ENCODE results near the gene H6PD. TPM values are rescaled to one million over a fixed set of nuclear protein-coding genes. Genes with fewer than 3 reads are reported as not detected.

The H6PD gene
- total and polyA plus RNA-seq, 4 donors, result 28.9 to 134 (median 56.8) TPM

DNA sequence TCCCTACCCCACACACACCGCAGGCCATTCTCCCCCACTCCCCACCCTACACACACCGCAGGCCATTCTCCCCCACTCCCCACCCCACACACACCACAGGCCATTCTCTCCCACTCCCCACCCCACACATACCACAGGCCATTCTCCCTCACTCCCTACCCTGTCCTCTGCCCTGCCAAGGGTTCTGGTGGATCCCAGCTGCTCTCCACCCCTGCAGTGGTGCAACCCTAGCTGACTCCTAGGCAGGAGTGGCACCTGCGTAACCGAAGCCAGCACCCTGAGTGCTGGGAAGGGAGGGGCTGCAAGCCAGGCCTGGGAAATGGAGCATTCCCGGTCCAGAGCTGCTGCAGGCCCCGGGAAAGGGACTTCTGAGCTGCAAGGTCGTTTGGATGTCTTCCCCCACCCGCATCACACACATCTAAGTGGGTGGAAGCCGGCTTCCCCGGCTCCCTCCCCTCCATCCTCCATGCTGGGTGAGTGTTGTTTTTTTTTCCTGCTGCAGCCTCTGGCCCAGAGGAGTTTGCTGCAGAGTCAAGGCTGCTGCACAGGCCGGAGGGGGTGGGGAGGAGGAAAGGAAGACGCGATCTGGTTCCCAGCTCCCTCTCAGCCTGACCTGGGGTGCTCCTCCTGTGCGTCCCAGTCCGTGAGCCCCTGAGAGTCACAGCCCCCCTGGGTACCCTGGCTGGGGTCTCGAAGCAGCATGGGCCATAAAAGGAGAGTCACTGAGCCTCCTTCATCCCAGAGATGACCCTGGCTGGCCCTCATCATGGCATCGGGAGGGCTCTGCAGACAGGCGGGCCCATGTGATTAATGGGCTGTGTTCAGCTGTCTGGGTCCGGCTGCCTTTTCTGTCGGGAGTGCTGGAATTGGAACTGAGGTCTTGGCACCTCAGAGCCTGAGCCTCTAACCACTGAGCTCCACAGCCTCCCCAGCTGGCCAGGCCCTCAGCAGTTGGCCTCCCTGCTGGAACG is 16.1 kb downstream of the H6PD start (continued):
- TF ChIP-seq YY1 (IDR thresholded peaks at IDR 0.05) (peak; percentile 4), SP1 (IDR thresholded peaks at IDR 0.05) (peak; percentile 21), FOXA2 (IDR thresholded peaks at IDR 0.05) (no peak), JUND (IDR thresholded peaks at IDR 0.05) (no peak), RXRA (IDR thresholded peaks at IDR 0.05) (peak in 1 of 2 donors; percentile 47), FOXA1 (IDR thresholded peaks at IDR 0.05) (no peak), HNF4A (conservative IDR thresholded peaks at IDR 0.05) (peak; percentile 28 to 35), HNF4G (IDR thresholded peaks at IDR 0.05) (no peak)
- TF ChIP-seq, protein P1, sequence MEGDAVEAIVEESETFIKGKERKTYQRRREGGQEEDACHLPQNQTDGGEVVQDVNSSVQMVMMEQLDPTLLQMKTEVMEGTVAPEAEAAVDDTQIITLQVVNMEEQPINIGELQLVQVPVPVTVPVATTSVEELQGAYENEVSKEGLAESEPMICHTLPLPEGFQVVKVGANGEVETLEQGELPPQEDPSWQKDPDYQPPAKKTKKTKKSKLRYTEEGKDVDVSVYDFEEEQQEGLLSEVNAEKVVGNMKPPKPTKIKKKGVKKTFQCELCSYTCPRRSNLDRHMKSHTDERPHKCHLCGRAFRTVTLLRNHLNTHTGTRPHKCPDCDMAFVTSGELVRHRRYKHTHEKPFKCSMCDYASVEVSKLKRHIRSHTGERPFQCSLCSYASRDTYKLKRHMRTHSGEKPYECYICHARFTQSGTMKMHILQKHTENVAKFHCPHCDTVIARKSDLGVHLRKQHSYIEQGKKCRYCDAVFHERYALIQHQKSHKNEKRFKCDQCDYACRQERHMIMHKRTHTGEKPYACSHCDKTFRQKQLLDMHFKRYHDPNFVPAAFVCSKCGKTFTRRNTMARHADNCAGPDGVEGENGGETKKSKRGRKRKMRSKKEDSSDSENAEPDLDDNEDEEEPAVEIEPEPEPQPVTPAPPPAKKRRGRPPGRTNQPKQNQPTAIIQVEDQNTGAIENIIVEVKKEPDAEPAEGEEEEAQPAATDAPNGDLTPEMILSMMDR (IDR thresholded peaks at IDR 0.05; ENCODE audit: low read depth, low read length, missing input control), result no peak

DNA sequence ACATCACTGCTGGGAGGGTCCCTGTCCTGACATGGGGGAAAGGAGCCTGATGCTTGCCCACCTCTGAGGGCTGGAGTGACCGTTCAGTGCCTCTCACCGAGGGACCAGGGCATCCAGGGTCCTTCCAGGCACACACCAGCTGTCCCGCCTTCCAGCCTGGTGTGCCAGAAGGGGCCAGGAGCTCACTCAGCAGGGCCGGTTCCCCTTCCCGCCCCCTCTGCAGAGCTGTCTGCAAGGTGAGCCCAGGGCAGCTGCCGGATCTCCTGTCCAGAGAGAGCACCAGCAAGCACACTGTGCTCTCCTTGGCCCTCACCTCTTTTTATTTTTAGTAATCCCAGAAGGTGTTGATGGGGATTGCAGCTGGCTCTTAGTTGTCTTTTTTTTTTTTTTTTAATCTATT is 16.9 kb downstream of the H6PD start:
- DNase-seq (ENCODE audit: low spot score), result no peak
- Histone ChIP-seq H3K9me3 (ENCODE audit: control insufficient read depth in 4 of 4, low read length in 3 of 4) (no peaks in the 10 kb centered on the region), H3K36me3 (ENCODE audit: control insufficient read depth in 4 of 4, insufficient read depth in 3 of 4, low read depth in 1 of 4, low read length in 3 of 4) (peaks cover 0 to 33% (median 32%) of the 10 kb centered on the region in 4 donors), H3K4me3 (ENCODE audit: low read depth in 1 of 3, low read length in 3 of 3) (no peak overlapping the region), H3K27me3 (ENCODE audit: control insufficient read depth in 4 of 4, insufficient read depth in 4 of 4, low read length in 3 of 4) (no peaks in the 10 kb centered on the region), H3K27ac (ENCODE audit: low read depth in 1 of 2, low read length in 2 of 2) (no peak overlapping the region), H3K4me1 (ENCODE audit: control insufficient read depth in 4 of 4, insufficient read depth in 4 of 4, low read length in 3 of 4) (peaks cover 22 to 79% (median 68%) of the 10 kb centered on the region in 4 donors), H3K9ac (ENCODE audit: low read depth in 1 of 2, low read length in 2 of 2) (peak overlapping the region in 1 of 2 donors; percentile 27)
- no peak for TF ChIP-seq EGR1 (IDR thresholded peaks at IDR 0.05; ENCODE audit: low read depth in 2 of 2)
- TF ChIP-seq HNF4G (IDR thresholded peaks at IDR 0.05), result no peak
- no peak for TF ChIP-seq FOXA2 (IDR thresholded peaks at IDR 0.05)
- TF ChIP-seq, protein P1 (IDR thresholded peaks at IDR 0.05; ENCODE audit: low read depth, low read length, missing input control), result no peak
- TF ChIP-seq, protein P2, sequence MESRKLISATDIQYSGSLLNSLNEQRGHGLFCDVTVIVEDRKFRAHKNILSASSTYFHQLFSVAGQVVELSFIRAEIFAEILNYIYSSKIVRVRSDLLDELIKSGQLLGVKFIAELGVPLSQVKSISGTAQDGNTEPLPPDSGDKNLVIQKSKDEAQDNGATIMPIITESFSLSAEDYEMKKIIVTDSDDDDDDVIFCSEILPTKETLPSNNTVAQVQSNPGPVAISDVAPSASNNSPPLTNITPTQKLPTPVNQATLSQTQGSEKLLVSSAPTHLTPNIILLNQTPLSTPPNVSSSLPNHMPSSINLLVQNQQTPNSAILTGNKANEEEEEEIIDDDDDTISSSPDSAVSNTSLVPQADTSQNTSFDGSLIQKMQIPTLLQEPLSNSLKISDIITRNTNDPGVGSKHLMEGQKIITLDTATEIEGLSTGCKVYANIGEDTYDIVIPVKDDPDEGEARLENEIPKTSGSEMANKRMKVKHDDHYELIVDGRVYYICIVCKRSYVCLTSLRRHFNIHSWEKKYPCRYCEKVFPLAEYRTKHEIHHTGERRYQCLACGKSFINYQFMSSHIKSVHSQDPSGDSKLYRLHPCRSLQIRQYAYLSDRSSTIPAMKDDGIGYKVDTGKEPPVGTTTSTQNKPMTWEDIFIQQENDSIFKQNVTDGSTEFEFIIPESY (IDR thresholded peaks at IDR 0.05), result no peak
- TF ChIP-seq, protein P3, sequence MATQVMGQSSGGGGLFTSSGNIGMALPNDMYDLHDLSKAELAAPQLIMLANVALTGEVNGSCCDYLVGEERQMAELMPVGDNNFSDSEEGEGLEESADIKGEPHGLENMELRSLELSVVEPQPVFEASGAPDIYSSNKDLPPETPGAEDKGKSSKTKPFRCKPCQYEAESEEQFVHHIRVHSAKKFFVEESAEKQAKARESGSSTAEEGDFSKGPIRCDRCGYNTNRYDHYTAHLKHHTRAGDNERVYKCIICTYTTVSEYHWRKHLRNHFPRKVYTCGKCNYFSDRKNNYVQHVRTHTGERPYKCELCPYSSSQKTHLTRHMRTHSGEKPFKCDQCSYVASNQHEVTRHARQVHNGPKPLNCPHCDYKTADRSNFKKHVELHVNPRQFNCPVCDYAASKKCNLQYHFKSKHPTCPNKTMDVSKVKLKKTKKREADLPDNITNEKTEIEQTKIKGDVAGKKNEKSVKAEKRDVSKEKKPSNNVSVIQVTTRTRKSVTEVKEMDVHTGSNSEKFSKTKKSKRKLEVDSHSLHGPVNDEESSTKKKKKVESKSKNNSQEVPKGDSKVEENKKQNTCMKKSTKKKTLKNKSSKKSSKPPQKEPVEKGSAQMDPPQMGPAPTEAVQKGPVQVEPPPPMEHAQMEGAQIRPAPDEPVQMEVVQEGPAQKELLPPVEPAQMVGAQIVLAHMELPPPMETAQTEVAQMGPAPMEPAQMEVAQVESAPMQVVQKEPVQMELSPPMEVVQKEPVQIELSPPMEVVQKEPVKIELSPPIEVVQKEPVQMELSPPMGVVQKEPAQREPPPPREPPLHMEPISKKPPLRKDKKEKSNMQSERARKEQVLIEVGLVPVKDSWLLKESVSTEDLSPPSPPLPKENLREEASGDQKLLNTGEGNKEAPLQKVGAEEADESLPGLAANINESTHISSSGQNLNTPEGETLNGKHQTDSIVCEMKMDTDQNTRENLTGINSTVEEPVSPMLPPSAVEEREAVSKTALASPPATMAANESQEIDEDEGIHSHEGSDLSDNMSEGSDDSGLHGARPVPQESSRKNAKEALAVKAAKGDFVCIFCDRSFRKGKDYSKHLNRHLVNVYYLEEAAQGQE (IDR thresholded peaks at IDR 0.05), result no peak
- 46% methylated on average over 6 of the region's 6 CpGs for WGBS

All from liver (tissue), 9 donors.